BLaER1 treated with 17β-estradiol and CSF1 and Interleukin-3, amounts not matched to agents 10 nM and 100 nM (cell line): Measurements from ENCODE around the gene PCDH9.

Source experiments
- H3K27ac ChIP-seq, 11 experiments: shearing (Covaris generic); formaldehyde crosslinking; 2 replicates each; pipeline ENCODE4 v1.8.1; 2022
- H3K27me3 ChIP-seq, 11 experiments: shearing (Covaris generic); formaldehyde crosslinking; 2 replicates each; pipeline ENCODE4 v1.8.1; 2022
- H3K36me3 ChIP-seq, 11 experiments: shearing (Covaris generic); formaldehyde crosslinking; 2 replicates each; pipeline ENCODE4 v1.8.1; 2022
- H3K4me1 ChIP-seq, 10 experiments: shearing (Covaris generic); formaldehyde crosslinking; 2 replicates each; pipeline ENCODE4 v1.8.1; 2022
- H3K4me2 ChIP-seq, 11 experiments: shearing (Covaris generic); formaldehyde crosslinking; 2 replicates each; pipeline ENCODE4 v1.8.1; 2022
- H3K4me3 ChIP-seq, 10 experiments: shearing (Covaris generic); formaldehyde crosslinking; 2 replicates each; pipeline ENCODE4 v1.8.1; 2022
- H3K9ac ChIP-seq, 11 experiments: shearing (Covaris generic); formaldehyde crosslinking; 2 replicates each; pipeline ENCODE4 v1.8.1; 2022
- H3K9me3 ChIP-seq, 11 experiments: shearing (Covaris generic); formaldehyde crosslinking; replicated peaks in 1 of 11; 2 replicates each; pipeline ENCODE4 v1.8.1; 2022
- H4K20me1 ChIP-seq, 11 experiments: shearing (Covaris generic); formaldehyde crosslinking; 2 replicates each; pipeline ENCODE4 v1.8.1; 2022
- Cebpa-rat ChIP-seq, 11 experiments: shearing (Covaris generic); IDR thresholded peaks; 2 replicates each; pipeline ENCODE4 v1.8.1; 2022

The PCDH9 gene

GRCh38 chr13:66424422-66424821, 805.7 kb downstream of the PCDH9 start:
- no peaks in the 10 kb centered on the region for H3K4me1 ChIP-seq
- no peak overlapping the region for H3K4me3 ChIP-seq
- no peaks in the 10 kb centered on the region for H4K20me1 ChIP-seq
- H3K36me3 ChIP-seq = no peaks in the 10 kb centered on the region
- H3K27ac ChIP-seq = no peak overlapping the region
- peaks cover 6 to 25% (median 22%) of the 10 kb centered on the region in 11 experiments; a peak in 16 of 22 replicates for H3K9me3 ChIP-seq
- TF ChIP-seq Cebpa-rat (IDR thresholded peaks at IDR 0.05) = no peak
- no peak overlapping the region for H3K9ac ChIP-seq
- H3K4me2 ChIP-seq = no peak overlapping the region
- H3K27me3 ChIP-seq = no peaks in the 10 kb centered on the region

DNA sequence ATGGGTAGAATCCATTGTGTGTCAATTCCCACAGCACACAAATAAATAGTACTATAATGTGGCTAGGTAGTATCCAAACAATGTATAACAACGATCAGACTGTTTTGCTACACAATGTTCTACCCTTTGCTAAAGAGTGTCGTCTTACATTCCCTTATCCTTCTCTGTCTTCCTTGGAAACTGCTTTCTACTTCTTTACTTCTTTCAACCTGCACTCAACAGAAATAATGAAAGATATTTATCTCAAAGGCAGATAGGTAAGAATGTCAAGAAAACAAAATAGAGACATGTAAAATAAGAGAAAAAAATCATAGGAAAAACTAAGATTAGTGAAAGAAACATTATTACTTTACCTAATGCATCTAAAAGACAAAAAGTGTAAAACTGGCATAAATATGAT, 814.7 kb downstream of the PCDH9 start:
- H3K4me1 ChIP-seq = no peaks in the 10 kb centered on the region

GRCh38 chr13:66414066-66414800, 815.9 kb downstream of the PCDH9 start:
- no peaks in the 10 kb centered on the region for H3K27me3 ChIP-seq
- no peak overlapping the region for H3K9ac ChIP-seq
- no peak overlapping the region for H3K4me2 ChIP-seq
- TF ChIP-seq Cebpa-rat (IDR thresholded peaks at IDR 0.05) = no peak
- peaks cover 0 to 2% (median under 1%) of the 10 kb centered on the region in 11 experiments; a peak in 7 of 22 replicates for H3K9me3 ChIP-seq
- H3K36me3 ChIP-seq = no peaks in the 10 kb centered on the region
- no peak overlapping the region for H3K4me3 ChIP-seq
- no peak overlapping the region for H3K27ac ChIP-seq
- no peaks in the 10 kb centered on the region for H3K4me1 ChIP-seq
- H4K20me1 ChIP-seq = no peaks in the 10 kb centered on the region

More for the DNA sequence above, 814.7 kb downstream of the PCDH9 start:
- Histone ChIP-seq H3K9me3 (peaks cover 0 to 13% (median 13%) of the 10 kb centered on the region in 11 experiments; a peak in 14 of 22 replicates), H3K4me3 (no peak overlapping the region), H4K20me1 (no peaks in the 10 kb centered on the region), H3K27me3 (no peaks in the 10 kb centered on the region), H3K27ac (no peak overlapping the region), H3K9ac (no peak overlapping the region), H3K4me2 (no peak overlapping the region), H3K36me3 (no peaks in the 10 kb centered on the region)
- no peak for TF ChIP-seq Cebpa-rat (IDR thresholded peaks at IDR 0.05)

DNA sequence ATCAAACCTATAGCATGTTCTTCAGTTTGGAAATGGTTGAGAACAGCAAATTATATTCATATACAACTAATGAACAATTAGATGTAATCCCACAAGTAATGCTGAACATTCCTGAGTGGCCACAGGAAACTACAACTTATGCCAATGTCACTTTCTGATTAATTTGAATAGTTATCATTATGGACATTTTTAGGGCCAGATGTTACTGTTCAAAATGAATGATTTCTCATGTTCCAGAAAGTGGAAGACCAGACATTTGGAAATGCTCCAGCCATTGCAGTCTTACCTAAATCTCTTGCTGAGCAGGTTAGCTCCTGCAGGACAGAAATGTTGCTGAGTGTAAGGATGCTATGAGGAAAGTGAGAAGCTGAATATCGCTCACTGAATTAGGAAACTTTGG, 819.8 kb downstream of the PCDH9 start:
- Histone ChIP-seq H3K4me1 (no peaks in the 10 kb centered on the region), H3K36me3 (no peaks in the 10 kb centered on the region), H4K20me1 (no peaks in the 10 kb centered on the region), H3K4me3 (no peak overlapping the region), H3K9ac (no peak overlapping the region), H3K9me3 (no peaks in the 10 kb centered on the region), H3K4me2 (no peak overlapping the region), H3K27me3 (no peaks in the 10 kb centered on the region), H3K27ac (no peak overlapping the region)
- no peak for TF ChIP-seq Cebpa-rat (IDR thresholded peaks at IDR 0.05)

GRCh38 chr13:66409542-66409941, 820.6 kb downstream of the PCDH9 start:
- no peak overlapping the region for H3K9ac ChIP-seq
- no peaks in the 10 kb centered on the region for H3K36me3 ChIP-seq
- no peak overlapping the region for H3K4me2 ChIP-seq
- no peaks in the 10 kb centered on the region for H3K4me1 ChIP-seq
- H3K27me3 ChIP-seq = no peaks in the 10 kb centered on the region
- H3K27ac ChIP-seq = no peak overlapping the region
- no peaks in the 10 kb centered on the region for H3K9me3 ChIP-seq
- no peaks in the 10 kb centered on the region for H4K20me1 ChIP-seq
- H3K4me3 ChIP-seq = no peak overlapping the region
- TF ChIP-seq Cebpa-rat (IDR thresholded peaks at IDR 0.05) = no peak

DNA sequence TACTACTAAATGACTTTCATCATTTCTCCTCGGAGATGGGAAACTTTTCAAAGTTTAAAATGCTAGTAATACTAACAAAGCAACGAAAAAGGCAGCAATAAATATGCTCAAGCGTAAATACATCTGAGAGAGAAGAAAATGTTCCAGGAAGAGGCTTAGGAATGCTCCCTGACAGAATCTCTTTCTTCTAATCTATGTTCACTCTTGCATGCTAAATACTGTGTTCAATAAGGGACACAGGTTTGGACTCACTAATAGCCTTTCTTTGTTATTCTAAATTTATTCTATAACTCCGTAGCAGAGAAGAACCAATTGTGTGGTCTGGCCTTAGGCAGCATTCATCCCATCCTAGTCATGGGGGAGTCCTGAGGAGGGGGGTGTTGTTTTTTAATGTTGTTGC, 823.0 kb downstream of the PCDH9 start:
- Histone ChIP-seq H3K4me3 (no peak overlapping the region), H3K36me3 (no peaks in the 10 kb centered on the region), H4K20me1 (no peaks in the 10 kb centered on the region), H3K27me3 (no peaks in the 10 kb centered on the region), H3K4me1 (no peaks in the 10 kb centered on the region), H3K9ac (no peak overlapping the region), H3K27ac (no peak overlapping the region), H3K9me3 (no peaks in the 10 kb centered on the region), H3K4me2 (no peak overlapping the region)
- TF ChIP-seq Cebpa-rat (IDR thresholded peaks at IDR 0.05) = no peak

- H3K27me3 ChIP-seq = no peaks in the 10 kb centered on the region
- H3K9me3 ChIP-seq = no peaks in the 10 kb centered on the region
- H3K4me2 ChIP-seq = no peak overlapping the region
- no peak for TF ChIP-seq Cebpa-rat (IDR thresholded peaks at IDR 0.05)
- H3K4me3 ChIP-seq = no peak overlapping the region
- H3K4me1 ChIP-seq = no peaks in the 10 kb centered on the region
- no peak overlapping the region for H3K27ac ChIP-seq
- H3K9ac ChIP-seq = no peak overlapping the region
- no peaks in the 10 kb centered on the region for H4K20me1 ChIP-seq
- no peaks in the 10 kb centered on the region for H3K36me3 ChIP-seq
Measured at GRCh38 chr13:66405908-66406802, 824.0 kb downstream of the PCDH9 start.

GRCh38 chr13:66402546-66402945, 827.6 kb downstream of the PCDH9 start:
- H3K4me3 ChIP-seq = no peak overlapping the region
- no peaks in the 10 kb centered on the region for H3K36me3 ChIP-seq
- no peak overlapping the region for H3K27ac ChIP-seq
- H4K20me1 ChIP-seq = no peaks in the 10 kb centered on the region
- H3K9me3 ChIP-seq = no peaks in the 10 kb centered on the region
- TF ChIP-seq Cebpa-rat (IDR thresholded peaks at IDR 0.05) = no peak
- H3K27me3 ChIP-seq = no peaks in the 10 kb centered on the region
- no peak overlapping the region for H3K4me2 ChIP-seq
- no peak overlapping the region for H3K9ac ChIP-seq
- H3K4me1 ChIP-seq = no peaks in the 10 kb centered on the region

DNA sequence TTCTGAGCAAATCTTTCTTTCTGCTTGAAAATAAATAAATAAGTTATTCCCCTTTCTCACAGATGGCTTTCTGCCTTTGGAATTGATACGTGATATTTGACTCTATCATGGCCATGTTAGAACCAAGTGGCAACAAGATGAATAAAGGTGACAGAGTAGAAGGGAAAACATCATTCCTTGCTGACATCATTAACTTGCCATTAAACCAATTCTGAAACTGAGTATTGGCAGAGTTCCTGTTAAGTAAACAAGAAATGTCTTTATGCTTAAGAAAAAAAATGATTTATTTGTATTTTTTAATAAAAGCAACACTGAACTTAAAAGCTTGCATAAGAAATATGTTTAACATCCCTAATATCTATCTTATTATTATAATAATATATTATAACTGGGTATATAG, 828.1 kb downstream of the PCDH9 start:
- Histone ChIP-seq H3K27me3 (no peaks in the 10 kb centered on the region), H3K9ac (no peak overlapping the region), H3K9me3 (no peaks in the 10 kb centered on the region), H3K27ac (no peak overlapping the region), H3K4me1 (no peaks in the 10 kb centered on the region), H4K20me1 (no peaks in the 10 kb centered on the region), H3K4me2 (no peak overlapping the region), H3K4me3 (no peak overlapping the region), H3K36me3 (no peaks in the 10 kb centered on the region)
- no peak for TF ChIP-seq Cebpa-rat (IDR thresholded peaks at IDR 0.05)
